ENCODE measurements around the gene FGGY.
"Not testable (repeated sequence)": the region's sequence is repeated elsewhere in the genome, so short reads cannot be mapped to it uniquely, and the experiment has no call there.

Gene FGGY

GRCh38 chr1:59532102-59532501 lies 235.2 kb downstream of the FGGY start:
- Histone ChIP-seq H3K4me1 (ENCODE audit: insufficient read depth, poor library complexity, severe bottlenecking) (no peaks in the 10 kb centered on the region), H3K27me3 (ENCODE audit: insufficient read depth, poor library complexity, severe bottlenecking) (no peaks in the 10 kb centered on the region), H3K9me3 (ENCODE audit: severe bottlenecking) (no peaks in the 10 kb centered on the region), H3K4me3 (ENCODE audit: severe bottlenecking) (no peak overlapping the region), H3K36me3 (ENCODE audit: low read depth) (no peaks in the 10 kb centered on the region), H3K27ac (ENCODE audit: poor library complexity, severe bottlenecking) (no peak overlapping the region)
- ATAC-seq (ENCODE audit: low read depth) (no peak), DNase-seq (ENCODE audit: low spot score) (no peak)
- TF ChIP-seq, protein P1, sequence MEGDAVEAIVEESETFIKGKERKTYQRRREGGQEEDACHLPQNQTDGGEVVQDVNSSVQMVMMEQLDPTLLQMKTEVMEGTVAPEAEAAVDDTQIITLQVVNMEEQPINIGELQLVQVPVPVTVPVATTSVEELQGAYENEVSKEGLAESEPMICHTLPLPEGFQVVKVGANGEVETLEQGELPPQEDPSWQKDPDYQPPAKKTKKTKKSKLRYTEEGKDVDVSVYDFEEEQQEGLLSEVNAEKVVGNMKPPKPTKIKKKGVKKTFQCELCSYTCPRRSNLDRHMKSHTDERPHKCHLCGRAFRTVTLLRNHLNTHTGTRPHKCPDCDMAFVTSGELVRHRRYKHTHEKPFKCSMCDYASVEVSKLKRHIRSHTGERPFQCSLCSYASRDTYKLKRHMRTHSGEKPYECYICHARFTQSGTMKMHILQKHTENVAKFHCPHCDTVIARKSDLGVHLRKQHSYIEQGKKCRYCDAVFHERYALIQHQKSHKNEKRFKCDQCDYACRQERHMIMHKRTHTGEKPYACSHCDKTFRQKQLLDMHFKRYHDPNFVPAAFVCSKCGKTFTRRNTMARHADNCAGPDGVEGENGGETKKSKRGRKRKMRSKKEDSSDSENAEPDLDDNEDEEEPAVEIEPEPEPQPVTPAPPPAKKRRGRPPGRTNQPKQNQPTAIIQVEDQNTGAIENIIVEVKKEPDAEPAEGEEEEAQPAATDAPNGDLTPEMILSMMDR (IDR thresholded peaks at IDR 0.05; ENCODE audit: poor library complexity, severe bottlenecking), result no peak

DNA sequence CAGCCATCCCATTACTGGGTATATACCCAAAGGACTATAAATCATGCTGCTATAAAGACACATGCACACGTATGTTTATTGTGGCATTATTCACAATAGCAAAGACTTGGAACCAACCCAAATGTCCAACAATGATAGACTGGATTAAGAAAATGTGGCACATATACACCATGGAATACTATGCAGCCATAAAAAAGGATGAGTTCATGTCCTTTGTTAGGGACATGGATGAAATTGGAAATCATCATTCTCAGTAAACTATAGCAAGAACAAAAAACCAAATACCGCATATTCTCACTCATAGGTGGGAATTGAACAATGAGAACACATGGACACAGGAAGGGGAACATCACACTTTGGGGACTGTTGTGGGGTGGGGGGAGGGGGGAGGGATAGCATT lies 241.6 kb downstream of the FGGY start:
- not testable (repeated sequence) for H3K36me3 ChIP-seq (ENCODE audit: low read depth); DNase-seq (ENCODE audit: low spot score); ATAC-seq (ENCODE audit: low read depth); H3K27me3 ChIP-seq (ENCODE audit: insufficient read depth, poor library complexity, severe bottlenecking); H3K27ac ChIP-seq (ENCODE audit: poor library complexity, severe bottlenecking); H3K4me3 ChIP-seq (ENCODE audit: severe bottlenecking); H3K4me1 ChIP-seq (ENCODE audit: insufficient read depth, poor library complexity, severe bottlenecking); H3K9me3 ChIP-seq (ENCODE audit: severe bottlenecking)

DNA sequence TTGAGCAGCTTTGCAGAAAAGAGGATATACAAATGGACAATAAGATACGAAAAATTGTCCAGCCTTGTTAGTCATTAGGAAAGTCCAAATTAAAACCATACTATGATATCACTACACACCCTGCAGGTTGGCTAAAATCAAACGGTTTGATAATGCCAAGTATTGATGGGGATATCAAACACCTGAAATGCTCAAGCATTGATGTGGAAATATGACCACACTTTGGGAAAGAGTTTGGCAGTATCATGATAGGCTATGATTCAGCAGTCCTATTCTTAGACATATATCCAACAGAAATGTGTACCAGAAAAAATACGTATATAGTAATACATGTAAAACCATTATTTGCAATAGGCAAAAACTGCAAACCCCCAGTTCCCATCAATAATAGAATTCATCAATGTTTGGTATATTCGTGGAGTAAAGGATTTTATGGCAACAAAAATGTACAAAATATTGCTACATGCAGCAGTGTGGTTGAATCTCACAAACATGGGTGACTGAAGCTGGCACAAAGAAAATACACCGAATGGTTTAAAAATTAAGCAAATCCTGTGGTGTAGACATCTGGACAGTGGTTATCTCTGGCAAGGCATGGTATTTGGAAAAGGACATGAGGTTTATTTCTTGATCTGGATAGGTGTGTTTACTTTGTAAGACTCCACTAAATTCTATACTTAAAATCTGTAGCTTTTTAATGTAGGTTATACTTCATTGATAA lies 243.2 kb downstream of the FGGY start:
- Histone ChIP-seq H3K9me3 (ENCODE audit: severe bottlenecking) (no peaks in the 10 kb centered on the region), H3K4me3 (ENCODE audit: severe bottlenecking) (no peak overlapping the region), H3K27ac (ENCODE audit: poor library complexity, severe bottlenecking) (no peak overlapping the region), H3K27me3 (ENCODE audit: insufficient read depth, poor library complexity, severe bottlenecking) (no peaks in the 10 kb centered on the region), H3K36me3 (ENCODE audit: low read depth) (no peaks in the 10 kb centered on the region), H3K4me1 (ENCODE audit: insufficient read depth, poor library complexity, severe bottlenecking) (no peaks in the 10 kb centered on the region)
- DNase-seq (ENCODE audit: low spot score) (no peak), ATAC-seq (ENCODE audit: low read depth) (no peak)
- TF ChIP-seq, protein P1 (IDR thresholded peaks at IDR 0.05; ENCODE audit: poor library complexity, severe bottlenecking), result no peak

DNA sequence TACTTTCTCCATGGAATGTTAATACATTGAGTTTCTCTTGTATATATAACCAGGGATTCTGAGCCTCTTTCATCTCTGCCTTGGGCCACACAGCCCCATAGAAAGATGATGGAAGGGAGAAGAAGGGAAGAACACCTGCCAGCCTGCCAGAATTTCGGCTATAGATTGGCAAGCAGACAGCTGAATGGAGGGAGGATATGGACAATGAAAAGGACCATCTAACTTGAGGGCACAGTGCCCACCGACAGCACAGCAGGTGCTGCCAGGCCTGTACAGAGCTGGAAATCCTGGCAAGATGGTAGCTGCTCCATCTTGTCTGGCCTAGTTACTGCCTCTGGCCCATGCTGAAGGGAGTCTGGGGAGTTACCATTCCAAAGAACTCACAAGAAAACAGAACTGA lies 244.3 kb downstream of the FGGY start:
- H3K27me3 ChIP-seq (ENCODE audit: insufficient read depth, poor library complexity, severe bottlenecking), result no peaks in the 10 kb centered on the region
- no peaks in the 10 kb centered on the region for H3K9me3 ChIP-seq (ENCODE audit: severe bottlenecking)
- TF ChIP-seq, protein P1 (IDR thresholded peaks at IDR 0.05; ENCODE audit: poor library complexity, severe bottlenecking), result no peak
- no peaks in the 10 kb centered on the region for H3K36me3 ChIP-seq (ENCODE audit: low read depth)
- H3K27ac ChIP-seq (ENCODE audit: poor library complexity, severe bottlenecking), result no peak overlapping the region
- no peak overlapping the region for H3K4me3 ChIP-seq (ENCODE audit: severe bottlenecking)
- H3K4me1 ChIP-seq (ENCODE audit: insufficient read depth, poor library complexity, severe bottlenecking), result no peaks in the 10 kb centered on the region
- ATAC-seq (ENCODE audit: low read depth) (no peak), DNase-seq (ENCODE audit: low spot score) (no peak)

GRCh38 chr1:59541891-59542290 lies 245.0 kb downstream of the FGGY start:
- H3K36me3 ChIP-seq (ENCODE audit: low read depth), result no peaks in the 10 kb centered on the region
- no peak for DNase-seq (ENCODE audit: low spot score)
- H3K27ac ChIP-seq (ENCODE audit: poor library complexity, severe bottlenecking), result no peak overlapping the region
- TF ChIP-seq, protein P1 (IDR thresholded peaks at IDR 0.05; ENCODE audit: poor library complexity, severe bottlenecking), result no peak
- no peaks in the 10 kb centered on the region for H3K27me3 ChIP-seq (ENCODE audit: insufficient read depth, poor library complexity, severe bottlenecking)
- no peaks in the 10 kb centered on the region for H3K4me1 ChIP-seq (ENCODE audit: insufficient read depth, poor library complexity, severe bottlenecking)
- ATAC-seq (ENCODE audit: low read depth), result no peak
- no peaks in the 10 kb centered on the region for H3K9me3 ChIP-seq (ENCODE audit: severe bottlenecking)
- no peak overlapping the region for H3K4me3 ChIP-seq (ENCODE audit: severe bottlenecking)
